ACHN (cell line): ENCODE data around the gene TBC1D22B.

Experiments
- DNase-seq: peaks from one replicate; pipeline ENCODE4 v3.0.0-alpha.2; 2015
- in situ Hi-C: cut with HindIII; loops from 2 replicates; pipeline ENCODE4 v1.10.0; 2017; ENCODE audit warnings: low sequenced_read_pairs, low pct_ligation_motif_present, low pct_unique_long_range_greater_than_20kb

Gene TBC1D22B

DNA sequence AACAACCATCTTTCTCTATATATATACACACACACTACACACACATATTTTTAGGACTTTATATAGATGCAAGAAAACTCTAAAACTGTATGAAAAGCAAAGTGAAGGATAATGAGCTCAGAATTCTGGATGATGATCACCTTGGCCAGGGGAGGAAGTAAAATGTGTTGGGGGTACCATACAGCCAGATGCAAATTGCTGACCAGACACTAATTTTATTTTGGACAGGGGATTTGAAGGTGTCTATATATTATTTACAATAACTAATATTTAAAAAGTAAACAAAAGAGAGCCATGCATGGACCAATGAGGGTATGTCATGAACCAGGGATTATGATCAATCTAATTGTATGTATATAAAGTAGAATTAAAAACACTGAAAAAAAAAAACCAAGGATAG is 19.8 kb upstream of the TBC1D22B start:
- DNase-seq: no peak
- in situ Hi-C loops: no loop called here

DNA sequence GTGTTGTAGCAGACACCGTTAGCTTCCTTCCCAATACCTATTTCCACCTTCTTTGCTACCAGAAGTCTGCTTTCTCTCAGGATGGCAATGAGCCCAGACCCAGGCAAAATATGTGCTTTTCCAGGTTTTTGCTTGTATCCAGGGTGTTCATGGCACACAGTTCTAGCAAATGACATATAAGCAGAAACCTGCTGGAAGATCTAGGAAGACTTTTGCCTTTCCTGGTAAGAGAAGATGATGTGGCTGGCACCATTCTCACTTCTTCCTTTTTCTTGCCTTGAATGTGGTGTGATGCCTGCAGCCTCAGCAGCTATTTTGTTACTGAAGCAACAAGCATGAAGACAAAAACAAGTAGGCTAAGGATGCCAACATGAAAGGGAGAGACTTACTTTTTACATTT is 19.2 kb upstream of the TBC1D22B start:
- DNase-seq: no peak
- in situ Hi-C loops: no loop called here

GRCh38 chr6:37239526-37239925 is 18.0 kb upstream of the TBC1D22B start:
- in situ Hi-C loops: no loop called here
- no peak for DNase-seq

GRCh38 chr6:37239950-37240713 is 17.4 kb upstream of the TBC1D22B start:
- in situ Hi-C loops: no loop called here
- DNase-seq: peak; percentile 86

DNA sequence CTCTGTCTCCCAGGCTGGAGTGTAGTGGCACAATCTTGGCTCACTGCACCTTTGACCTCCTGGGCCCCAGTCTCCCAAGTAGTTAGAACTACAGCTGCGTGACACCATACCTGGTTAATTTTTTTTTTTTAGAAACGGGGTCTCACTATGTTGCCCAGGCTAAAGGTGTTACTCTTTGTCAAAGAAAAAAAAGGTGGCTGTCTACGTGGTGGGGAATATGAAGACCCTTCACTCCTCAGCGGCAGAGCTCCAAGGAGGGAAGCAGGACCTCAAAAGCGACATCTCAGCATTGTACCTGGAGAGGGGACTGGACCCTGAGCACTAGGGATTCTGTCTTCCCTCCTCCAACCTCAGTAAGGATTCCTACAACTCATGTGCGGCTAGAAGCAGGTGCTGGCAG is 16.4 kb upstream of the TBC1D22B start:
- in situ Hi-C loops: no loop called here
- DNase-seq: no peak

DNA sequence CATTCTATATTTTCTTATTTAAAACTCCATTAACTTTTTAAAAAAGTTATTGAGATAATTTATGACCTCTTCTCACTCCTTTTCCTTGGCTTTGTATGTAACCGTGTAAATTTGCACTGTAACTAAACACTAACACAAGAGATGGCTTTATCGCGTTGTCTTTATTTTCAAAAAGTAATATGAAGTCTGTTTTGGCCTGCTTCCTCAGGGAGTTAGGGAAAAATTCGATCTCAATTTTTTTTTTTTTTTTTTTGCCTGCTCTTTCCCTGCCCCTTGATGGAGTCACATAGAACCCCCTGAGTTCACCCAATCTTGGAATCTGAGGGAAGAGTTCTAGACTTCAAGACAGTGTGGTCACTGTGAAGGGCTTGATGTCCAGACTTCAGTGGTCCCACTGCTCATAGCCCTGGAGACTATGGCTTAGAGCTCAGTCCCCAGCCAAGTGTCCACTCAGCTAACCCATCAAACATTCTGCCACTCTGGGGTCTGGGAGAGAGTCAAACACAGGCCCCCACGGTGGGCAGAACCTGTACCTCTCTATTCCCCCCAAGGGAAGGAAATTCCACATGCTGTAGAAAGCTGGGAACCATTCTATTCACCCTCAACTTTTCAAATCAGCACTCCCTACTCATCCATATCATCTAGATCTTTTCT is 15.7 kb upstream of the TBC1D22B start:
- DNase-seq: peak; percentile 9
- in situ Hi-C loops: no loop called here

GRCh38 chr6:37242429-37243052 is 15.0 kb upstream of the TBC1D22B start:
- DNase-seq: peak; percentile 95
- in situ Hi-C loops: no loop called here

GRCh38 chr6:37243131-37243815 is 14.3 kb upstream of the TBC1D22B start:
- DNase-seq: peak; percentile 18
- in situ Hi-C loops: no loop called here

GRCh38 chr6:37243816-37244370 is 13.7 kb upstream of the TBC1D22B start:
- DNase-seq: no peak
- in situ Hi-C loops: no loop called here

DNA sequence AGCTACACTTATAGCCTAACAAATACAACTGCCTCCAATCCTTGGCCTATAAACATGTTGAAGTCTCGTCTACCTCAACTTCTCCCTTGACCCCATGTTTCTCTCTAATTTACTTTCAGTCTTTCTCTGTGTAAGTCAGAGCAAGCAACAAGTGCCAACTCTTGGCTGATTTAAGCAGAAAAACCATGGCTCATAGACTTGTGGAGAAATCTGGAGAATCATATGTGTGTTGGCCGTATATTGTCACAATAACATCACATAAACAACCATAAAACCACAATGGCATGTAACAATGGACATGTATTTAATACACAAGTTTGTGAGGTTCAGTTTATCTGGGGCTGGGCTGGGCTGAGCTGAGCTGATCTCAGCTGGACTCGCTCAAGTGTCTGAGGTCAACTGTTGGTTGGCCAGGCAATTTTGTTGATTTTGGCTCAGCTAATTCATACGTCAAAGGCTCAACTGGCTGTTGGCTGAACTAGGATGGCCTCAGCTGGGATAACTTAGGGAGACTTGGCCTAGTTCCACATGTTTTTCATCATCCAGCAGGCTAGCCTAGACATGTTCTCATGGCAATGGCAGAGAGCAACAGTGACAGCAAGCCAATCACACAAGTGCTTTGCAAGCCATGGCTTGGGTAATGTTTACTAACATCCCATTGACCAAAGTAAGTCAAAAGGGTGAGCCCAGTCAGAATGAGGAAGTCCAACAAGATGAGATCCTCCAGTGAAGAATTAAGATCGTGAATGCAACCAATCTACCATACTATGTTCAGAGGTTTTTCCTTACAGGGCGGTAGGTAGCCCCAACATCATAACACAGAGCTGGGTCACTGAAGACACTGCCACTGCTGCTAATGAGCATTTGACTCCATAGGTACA is 12.9 kb upstream of the TBC1D22B start:
- in situ Hi-C loops: no loop called here
- peak; percentile 25 for DNase-seq

GRCh38 chr6:37251211-37251780 is 6.3 kb upstream of the TBC1D22B start:
- in situ Hi-C loops: no loop called here
- DNase-seq: no peak

DNA sequence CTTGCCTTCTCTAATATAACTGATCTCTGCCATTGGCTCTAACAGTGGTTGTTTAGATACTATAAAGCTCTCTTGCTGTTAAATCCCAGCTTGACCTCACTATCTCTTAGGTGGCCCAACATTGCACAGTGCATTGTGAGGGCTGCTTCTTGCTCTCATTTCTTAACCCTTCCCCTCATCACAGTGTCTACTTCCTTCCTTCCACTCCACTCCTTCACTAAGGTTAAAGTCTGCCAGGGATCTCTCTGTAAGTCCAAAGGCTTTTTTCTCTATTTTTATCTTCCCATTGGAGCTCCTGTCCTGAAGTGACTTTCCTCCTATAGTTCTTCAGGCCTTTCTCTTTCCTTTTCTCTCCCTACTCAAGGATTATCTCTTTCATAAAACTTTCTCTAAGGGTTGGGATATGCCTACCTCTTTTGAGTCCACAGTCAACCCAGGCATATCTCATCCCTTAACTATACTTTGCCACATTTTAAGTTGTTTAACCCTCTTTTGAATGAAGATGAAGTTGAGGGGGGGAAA is 4.0 kb upstream of the TBC1D22B start:
- DNase-seq: no peak
- in situ Hi-C loops: no loop called here

DNA sequence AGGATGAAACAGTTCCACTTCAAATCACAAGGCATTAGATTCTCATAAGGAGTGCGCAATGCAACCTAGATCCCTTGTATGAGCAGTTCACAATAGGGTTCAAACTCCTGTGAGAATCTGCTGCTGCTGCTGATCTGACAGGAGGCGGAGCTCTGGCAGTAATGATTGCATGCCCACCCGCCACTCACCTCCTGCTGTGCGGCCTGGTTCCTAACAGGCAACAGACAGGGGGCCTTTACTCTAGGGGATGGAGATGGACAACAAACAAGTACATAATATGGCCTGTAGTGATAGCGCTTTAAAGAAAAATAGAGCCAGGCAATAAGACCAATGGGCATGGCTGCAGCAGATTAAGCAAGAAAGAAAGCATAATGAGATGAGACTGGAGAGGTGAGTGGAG is 2.7 kb upstream of the TBC1D22B start:
- DNase-seq: no peak
- in situ Hi-C loops: no loop called here

GRCh38 chr6:37256692-37257319 is 766 bp upstream of the TBC1D22B start:
- DNase-seq: no peak
- in situ Hi-C loops: no loop called here

- no peak for DNase-seq
- in situ Hi-C loops: no loop called here
These were observed 295 bp upstream of the TBC1D22B start for GRCh38 chr6:37257320-37257633.

DNA sequence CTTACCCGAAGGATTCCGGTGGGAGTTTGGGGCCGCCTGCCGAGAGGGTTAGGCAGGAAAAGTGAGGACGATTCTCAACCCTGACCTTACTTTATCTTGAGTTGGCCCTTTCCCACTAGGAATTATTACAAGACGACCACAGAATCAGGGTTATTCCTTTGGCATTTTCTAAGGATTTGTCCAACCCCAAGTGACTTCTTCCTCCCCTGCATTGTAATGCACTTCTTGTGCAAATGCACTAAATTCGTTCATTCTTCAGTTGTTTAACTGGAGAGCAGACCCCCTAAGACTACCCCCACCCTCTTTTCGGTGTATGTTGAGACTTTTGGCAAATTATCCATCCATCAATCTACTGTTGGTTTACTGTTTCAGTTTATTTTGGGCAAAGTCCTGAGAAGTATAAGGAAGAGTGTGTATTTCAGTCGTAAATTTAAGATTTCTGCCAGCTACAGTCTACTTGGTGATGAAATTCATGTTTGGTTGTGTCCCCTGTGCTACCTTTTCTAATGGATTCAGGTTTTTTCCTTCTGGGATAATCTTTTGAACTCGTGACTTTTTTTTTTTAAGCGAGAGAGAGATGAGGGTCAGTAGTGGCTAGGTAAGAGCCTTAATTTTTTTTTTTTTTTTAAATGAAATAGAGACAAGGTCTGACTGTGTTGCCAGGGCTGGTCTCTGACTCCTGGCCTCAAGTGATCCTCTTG is 983 bp downstream of the TBC1D22B start:
- DNase-seq: no peak
- in situ Hi-C loops: no loop called here

DNA sequence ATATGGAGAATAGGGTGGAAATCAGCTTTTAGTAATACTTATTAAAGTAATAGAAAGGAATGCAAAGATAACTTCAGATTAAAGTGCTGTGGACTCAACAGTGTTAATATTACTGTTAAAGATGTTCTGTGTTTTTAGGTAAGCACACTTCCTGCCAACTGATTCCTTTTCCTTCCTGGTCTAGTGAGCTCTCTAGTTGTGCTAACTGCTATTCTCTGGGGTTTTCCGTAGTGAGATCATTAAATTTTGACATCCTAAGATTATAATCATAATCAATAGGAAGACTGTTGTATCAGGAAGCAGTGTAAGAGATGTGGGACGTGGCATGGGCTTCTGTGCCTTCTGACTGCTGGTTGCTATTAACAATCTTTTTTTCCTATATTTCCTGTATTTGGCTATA is 1.6 kb downstream of the TBC1D22B start:
- DNase-seq: no peak
- in situ Hi-C loops: no loop called here
